Amygdala (tissue), 56 donors: Measurements from ENCODE around the gene RALY.

Experiments
- DNase-seq, 56 donors: peaks; one replicate each; lab custom pipeline; 2025; lab: John Stamatoyannopoulos, UW

Gene RALY

DNA sequence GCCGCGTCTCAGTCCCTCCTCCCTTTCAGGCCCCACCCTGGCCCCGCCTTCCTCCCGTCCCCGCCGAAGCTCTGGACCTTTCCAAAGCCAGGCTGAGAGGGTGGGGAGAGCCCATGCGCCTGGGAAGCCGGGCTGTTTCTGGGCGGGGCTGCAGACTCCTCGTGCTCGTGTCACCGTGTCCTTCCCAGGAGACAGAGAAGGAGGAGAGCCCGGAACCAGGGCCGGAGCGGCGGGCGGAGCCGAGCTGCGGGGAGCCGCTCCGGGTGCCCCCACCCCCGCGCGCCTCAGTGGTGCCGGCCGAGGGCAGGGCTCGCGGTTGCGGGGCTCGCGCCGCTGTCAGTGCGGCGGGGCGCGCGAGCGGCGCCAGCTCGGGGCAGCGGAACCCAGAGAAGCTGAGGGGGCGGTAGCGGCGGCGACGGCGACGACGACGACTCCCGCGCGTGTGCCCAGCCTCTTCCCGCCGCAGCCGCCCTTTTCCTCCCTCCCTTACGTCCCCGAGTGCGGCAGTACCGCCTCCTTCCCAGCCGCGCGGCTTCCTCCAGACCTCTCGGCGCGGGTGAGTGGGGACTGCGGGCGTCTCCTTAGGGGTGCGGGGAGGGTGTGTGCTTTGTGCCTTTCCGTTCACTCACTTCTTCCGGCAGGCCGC lies at the start of gene RALY:
Gene RALY (plus strand): TSS at position 336 of the 646 bp plus-strand sequence. CDS start 78,164 bp downstream, outside the sequence.
- peak in 19 of 56 donors; percentile 33 to 100 (median 84) for DNase-seq

DNA sequence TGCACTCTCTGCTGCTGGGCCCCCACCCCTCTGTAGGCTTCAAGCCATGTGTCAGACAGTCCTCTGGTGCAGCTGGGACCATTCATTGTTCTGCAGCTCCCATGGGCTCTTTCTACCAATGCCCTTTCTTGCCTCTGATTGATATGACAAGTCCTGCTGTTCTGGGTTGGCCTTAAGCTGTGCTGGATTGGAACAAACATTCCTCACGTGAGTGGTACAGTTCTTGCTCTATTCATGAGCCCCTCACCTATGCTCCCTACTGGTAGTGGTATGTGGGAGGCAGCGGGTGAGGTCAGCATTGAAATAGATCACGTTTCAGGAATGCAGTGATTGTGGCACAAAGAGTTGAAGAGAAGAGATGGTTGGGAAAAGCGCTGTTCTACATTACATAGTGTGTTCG lies 48.8 kb upstream of the RALY start:
- DNase-seq: peak in 1 of 56 donors; percentile 4

DNA sequence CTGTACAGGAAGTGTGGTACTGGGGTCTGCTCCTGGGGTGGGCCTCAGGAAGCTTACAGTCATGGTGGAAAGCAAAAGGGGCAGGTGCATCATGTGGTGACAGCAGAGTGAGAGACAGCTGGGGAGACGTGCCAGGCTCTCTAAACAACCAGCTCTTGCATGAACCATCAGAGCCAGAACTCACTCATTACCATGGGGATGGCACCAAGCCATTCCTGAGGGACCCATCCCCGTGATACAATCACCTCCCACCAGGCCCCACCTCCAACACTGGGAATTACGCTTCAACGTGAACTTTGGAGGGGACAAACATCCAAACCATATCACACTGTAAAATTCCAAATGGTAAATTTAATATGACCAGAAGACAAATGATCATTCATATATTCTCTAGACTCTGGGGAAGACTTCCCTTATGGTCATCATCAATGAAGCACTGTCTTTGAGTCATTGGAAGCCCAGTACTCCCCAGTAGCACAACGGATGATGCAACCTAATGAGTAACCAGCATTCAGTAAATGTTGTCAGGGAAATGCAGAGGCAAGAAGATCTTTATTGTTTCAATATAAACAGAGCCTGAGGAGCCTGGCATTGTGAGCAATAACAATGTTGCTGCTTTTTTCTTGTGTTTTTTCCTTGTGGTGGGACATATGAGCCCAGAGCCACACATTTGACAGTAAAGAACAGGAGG lies 48.2 kb upstream of the RALY start:
- peak in 47 of 56 donors; percentile 2 to 85 (median 54) for DNase-seq

DNA sequence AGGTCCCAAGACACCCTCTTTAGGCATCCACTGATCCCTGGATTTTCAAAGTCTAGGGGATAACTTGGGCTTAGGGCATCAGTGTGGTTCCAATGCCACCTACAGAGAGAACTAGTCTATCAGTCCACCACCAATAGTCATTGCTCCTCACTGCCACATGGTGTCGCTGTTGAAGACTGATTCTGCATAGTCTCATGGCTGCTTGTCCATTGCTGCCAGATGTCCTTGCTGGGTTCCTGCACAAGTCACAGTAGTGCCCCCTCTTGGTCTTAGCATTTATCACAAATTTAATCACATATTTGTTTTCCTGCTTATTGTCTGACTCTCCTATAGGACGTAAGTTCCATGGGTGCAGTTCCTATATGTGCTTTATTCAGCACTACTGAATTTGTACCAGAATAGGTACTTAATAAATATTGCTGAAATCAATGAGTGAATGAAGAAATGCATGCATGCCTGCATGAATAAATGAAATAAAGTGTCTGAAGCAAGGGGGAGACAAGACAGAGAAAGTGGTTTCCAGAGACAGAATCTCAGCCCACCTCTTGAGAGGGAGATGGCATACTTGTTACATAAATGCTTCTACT lies 45.9 kb upstream of the RALY start:
- no peak for DNase-seq

DNA sequence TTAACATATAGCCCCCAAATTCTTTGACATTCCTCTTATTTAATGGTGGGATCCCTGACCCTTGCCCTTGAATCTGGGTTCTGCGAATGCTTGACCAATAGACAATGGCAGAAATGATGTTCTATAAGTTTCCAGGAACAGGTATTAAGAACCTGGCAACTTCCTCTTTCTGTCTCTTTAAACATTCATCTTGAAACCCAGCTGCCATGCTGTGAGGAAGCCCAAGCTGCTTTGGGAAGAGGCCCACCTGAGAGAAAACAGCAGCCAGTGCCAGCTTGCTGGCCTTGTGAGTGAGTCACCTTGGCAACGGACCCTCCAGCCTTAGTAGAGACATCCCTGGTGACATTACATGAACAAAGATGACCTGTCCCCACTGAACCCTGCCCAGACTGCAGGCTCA lies 45.2 kb upstream of the RALY start:
- no peak for DNase-seq

DNA sequence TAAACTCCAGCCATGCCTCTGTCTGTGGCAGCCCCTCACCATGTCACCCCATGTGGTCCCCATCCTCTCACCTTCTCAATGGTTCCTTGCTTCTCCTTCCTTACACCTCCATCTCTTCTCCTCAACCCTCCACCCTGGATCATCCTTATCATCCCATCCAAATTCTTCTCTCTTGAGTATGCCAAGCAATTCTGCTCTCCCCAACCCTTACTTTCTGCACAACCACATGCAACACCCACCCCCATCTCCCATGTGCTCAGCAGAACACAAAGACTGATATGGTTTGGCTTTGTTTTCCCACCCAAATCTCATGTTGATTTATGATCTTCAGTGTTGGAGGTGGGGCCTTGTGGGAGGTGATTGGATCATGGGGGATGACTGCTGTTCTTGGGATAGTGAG lies 42.5 kb upstream of the RALY start:
- DNase-seq: no peak

DNA sequence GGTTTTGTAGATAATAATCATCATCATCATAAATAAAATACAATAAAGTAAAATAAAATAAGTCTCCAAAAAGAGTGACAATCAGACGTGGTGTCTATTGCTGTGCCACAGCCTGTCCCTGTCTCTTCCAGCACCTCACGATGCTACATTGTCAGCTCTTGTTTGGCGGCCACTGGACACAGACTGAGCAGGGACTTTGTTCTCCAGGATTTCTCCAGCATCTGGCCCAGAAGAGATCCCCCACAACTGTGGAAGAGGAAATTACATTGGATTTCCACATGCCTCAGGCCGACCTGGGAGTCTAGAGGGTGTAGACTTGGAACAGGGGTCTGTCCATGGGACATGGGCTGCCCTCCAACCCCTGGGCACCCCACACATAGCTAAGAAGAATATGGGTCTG lies 39.2 kb upstream of the RALY start:
- no peak for DNase-seq

DNA sequence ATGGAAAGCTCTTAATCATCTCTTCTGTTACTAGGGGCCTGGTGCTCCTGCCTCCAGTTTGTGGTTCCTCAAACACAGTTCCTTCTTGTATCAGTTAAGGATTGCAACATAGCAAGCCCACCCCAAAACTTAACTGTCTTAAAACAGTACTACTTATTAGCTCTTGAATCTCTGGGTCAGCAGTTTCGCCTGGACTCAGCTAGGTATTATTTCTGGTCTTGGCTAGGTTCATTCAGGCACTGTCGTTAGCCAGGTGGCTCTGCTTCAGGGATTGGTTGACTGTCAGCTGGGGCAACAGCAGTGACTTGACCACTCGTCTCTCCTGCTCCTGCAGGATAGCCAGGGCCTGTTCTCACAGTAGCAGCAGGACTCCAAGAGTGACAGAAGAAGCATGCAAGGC lies 30.0 kb upstream of the RALY start:
- DNase-seq: no peak

DNA sequence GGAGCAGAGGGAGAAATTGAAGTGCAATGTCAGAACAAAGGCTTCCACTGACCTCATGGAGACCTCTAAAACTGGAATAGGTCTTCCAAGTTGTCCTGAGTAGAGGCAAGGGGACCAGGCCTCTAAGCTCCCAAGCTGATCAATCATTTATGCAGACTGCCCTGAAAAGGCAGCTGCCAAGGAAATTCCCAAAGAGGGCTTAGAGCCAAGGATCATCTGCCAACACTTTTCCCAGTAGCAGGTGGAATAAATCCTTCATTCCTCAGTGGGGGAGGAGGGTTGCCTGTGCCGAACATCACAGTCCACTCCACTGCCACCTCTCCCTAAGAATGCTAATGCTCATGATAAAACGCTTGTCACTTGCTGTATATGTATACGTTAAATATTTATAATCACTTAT lies 29.3 kb upstream of the RALY start:
- DNase-seq: no peak

DNA sequence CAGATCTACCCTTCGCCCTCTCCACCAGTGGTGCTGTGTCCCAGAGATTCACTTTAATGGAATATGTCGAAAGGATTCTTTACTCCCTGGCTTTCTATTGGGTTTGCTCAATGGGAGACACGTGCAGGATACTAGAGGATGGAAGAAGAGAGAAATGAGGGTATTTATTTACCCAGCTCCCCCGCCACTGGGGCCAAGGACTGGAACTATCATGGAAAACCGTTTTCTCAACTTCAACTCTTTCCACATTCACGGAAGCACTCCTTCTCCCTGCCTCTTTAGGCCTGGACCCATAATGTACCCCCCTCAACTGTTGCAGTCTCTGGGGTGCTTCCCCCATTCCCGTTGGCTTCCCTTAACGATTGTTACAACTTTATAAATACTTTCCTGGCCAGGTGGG lies 26.6 kb upstream of the RALY start:
- DNase-seq: no peak

DNA sequence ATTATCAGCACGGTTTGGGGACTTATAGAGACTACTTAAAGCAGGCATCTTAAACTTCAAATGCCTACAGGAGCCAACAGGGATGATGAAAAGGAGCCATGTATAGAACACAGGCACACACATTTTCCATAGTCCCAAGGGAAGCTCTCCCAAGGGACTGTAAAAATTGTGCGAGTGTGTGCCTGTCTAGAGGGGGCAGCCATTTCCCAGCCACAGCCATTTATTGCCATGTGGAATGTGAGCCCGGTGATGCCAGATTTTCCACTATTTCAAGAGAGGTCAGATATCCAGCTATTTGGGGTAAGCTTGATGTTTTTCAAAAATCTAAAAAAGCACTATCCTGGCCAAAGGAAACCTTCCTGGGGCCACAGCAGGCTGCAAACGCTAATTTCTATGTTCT lies 24.1 kb upstream of the RALY start:
- DNase-seq: no peak

DNA sequence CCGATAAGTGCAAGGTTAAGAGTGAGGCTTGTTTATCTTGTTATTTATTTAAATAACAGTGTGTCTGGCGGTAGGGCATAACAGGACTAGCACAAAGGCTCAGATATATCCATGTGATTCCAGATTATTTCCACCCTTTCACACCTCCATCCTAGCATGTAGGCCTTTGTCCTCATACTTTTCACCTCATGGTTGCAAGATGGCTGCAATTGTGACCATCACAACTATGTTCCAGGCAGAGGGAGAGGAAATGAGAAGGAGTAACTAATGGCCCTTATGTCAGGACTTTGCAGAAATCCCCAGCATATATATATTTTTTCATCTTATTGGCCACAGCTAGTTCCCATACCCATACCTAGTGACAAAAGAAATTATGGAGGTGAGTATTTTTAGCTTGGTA lies 23.5 kb upstream of the RALY start:
- no peak for DNase-seq

DNA sequence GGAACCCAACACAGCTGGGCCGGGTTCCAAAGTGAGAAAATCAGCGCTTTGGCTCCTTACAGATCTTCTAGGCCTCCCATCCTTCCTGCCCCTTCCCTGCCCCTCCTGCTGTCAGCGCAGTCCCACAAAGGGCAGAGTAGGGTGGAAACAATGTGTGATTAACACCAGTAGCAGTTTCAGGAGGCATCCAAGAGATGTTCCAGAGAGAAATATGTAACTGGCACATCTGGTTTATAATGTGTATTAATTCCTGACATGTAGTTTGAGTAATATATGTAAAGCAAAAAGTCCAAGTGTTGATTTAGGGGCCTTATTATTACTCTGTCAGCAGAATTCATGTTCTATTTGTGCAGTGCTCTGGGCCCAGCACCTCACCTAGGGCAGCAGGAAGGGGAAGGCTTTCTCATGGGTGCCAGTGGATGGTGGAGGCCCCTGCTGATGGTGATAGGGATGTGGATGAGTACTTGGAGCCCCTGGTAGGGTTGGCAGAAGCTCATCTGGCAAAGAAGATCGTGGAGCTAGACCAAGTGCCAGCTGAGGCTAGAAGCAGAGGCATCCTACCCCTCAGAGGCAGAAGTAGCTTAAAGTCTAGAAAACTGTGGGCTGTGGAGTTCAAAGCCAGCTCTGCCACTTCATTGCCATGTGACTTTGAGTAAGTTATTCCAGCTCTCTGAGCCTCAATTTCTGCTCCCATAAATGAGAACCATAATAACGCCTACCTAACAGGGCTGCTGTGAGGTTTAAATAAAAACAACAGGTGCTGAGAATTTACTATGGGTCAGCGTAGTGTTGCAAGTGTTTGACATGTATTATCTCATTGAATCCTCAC lies 22.4 kb upstream of the RALY start:
- no peak for DNase-seq

DNA sequence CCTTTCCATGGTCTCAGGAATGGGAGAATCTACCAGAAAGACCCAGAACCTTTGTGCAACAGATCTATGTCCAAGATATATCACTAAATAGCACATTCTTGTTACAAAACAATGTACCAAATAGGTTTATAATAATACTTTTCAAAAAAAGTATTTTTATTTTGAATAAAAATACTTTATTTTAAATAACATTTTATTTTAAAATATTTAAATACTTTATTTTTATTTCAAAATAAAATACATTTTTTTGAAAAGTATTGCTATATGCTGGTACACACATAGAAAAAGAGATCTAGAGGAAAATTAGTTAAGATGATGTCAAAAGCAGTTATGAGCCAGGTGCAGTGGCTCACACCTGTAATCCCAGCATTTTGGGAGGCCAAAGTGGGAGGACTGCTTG lies 16.8 kb upstream of the RALY start:
- DNase-seq: no peak

DNA sequence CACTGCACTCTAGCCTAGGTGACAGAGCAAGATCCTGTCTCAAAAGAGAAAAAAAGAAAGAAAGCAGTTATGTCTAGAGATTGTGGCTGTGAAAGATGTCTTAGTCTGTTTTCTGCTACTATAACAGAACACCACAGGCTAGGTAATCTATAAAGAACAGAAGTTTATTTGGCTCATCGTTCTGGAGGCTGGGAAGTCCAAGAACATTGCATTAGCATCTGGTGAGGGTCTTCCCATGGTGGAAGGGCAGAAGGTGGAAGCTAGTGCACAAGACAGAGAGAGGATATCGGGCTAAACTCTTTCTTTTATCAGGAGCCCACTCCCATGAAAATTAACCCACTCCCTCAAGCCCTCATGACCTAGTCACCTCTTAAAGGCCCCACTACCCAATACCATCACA lies 16.2 kb upstream of the RALY start:
- no peak for DNase-seq

DNA sequence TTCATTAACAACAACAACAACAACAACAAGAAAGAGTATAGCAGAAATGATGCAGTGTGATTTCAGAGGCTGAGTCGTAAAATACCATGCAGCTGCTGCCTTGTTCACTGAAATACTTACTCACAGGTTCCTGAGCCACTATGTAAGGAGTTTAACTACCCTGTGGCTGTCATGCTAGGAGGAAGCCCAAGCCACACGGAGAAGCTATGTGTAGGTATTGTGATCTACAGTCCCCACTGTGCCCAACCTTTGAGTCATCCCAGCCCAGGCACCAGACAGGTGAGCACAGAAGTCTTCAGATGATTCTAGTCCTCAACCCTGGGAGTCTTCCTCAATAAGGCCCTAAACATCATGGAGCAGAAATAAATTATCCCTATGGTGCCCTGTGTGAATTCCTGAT lies 14.6 kb upstream of the RALY start:
- DNase-seq: no peak

DNA sequence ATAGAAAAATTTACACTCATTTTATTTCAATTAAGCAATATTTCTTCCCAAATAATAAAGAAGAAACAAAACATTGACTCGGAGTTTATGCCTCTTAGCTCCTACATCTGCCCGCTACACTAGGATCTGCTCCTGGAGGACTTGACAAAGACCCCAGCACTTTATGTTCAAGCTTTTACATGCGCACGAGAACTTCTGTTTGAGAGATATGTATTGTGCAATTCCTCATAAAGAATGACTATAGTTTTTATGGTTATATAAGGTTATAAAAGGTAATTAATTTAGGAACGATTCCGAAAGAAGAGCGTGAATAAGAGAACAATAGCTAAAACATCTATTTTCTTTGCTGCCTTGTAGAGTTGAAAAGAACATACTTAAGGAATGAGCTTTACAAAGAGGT lies 12.4 kb upstream of the RALY start:
- no peak for DNase-seq

DNA sequence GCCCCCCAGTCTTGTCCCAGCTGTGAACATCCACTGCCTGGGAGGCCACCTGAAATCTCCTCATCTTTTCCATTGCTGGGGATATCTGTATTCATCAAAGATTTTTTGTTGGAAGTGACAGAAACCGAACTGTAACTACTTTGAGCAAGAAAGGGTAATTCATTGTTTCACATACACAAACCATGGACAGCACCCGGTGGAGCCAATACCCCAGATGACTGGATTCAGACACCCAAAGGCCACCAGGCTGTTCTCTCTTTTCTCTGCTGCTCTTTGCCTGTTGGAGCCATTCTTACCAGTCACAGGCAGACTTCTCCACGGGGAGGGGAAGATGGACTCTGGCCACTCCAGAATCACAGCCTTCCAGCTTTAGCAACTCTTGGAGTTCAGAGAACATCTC lies 11.7 kb upstream of the RALY start:
- DNase-seq: no peak

DNA sequence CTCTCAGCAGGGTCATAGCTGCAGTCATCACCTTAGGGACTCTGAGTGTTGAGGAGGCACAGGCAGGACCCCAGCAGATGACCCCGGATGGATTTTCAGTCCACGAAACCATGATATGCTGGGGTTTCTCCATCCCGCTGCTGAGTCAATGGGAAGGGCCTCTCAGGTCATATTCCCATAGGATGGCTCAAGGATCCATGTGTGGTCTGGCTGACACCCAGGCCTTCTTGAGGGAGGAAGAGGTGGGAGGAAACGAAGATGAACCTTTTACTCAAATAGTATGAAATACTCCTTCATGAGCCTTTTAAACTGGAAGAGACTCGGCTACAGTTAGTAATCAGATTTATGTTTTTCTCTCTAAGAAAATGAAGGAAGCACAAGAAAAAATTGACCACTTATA lies 10.3 kb upstream of the RALY start:
- DNase-seq: no peak

DNA sequence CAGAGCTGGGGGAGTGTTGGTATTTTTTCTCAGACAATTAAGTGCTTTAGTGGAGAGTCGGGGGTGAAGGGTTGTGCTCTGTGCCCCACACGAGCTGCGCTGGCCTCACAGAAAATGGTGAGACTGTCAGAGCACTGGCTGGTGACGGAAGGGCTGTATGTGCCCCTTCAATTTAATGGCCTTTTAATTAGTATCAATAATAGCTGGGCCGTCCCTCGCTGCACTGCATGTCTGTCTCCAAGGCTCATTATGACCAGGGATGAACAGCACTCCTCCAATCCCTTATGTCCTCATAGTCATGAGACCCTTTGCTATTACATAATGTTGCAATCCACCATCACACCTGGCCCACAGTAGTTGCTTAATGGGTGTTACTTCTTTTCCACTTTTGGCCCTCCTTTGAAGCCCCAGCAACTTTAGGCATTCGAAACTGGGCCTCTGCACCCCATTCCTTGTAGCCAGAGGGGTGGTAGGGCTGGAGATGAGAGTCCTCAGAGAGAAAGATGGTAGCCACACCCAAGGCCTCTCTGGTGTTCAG lies 9.5 kb upstream of the RALY start:
- no peak for DNase-seq

DNA sequence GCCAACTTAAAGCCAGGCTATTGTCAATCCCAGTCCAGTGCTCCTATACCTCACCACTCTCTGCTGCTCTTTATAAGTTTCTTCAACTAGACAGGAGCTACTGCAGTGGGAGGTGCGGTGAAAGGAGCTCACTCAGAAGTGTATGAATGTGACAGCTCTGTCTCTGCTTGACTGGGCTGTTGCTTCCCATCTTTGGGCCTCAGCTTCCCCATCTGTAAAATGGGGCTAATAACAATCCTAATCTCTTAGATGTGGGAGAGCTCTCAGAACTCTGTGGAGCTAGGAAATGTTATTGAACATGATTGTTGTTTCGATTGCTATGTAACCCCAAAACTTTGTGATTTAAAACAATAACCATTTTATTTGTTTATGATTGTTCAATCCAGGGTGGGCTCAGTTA lies 8.4 kb upstream of the RALY start:
- no peak for DNase-seq
